ENCODE data around the gene TBC1D16.
"Not testable (repeated sequence)": the region's sequence is repeated elsewhere in the genome, so short reads cannot be mapped to it uniquely, and the experiment has no call there.

The TBC1D16 gene

GRCh38 chr17:79960788-79961522 is 74.7 kb downstream of the TBC1D16 start:
- no peak for FAIRE-seq
- DNase-seq (ENCODE audit: insufficient read length, low spot score) = no peak
- TF ChIP-seq POLR2A (IDR thresholded peaks at IDR 0.05; ENCODE audit: low read depth, low read length) = no peak

DNA sequence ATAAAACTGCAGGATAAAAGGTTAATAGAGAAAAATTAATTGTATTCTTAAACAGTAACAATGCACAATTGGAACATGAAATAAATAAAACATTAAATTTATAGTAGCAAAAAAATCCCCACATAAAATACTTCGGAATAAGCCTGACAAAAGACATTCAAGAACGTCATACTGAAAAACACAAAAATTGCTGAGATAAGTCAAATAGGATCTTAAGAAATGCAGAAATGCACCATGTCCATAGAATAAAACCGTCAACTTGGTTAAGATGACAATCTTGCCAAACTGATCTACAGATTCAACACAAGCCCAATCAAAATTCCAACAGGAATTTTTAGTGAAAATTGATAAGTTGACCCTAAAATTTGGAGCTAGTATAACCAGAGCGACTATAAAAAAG is 76.6 kb downstream of the TBC1D16 start:
- FAIRE-seq (no peak), DNase-seq (ENCODE audit: insufficient read length, low spot score) (no peak)
- TF ChIP-seq POLR2A (IDR thresholded peaks at IDR 0.05; ENCODE audit: low read depth, low read length) = no peak

- no peak for TF ChIP-seq POLR2A (IDR thresholded peaks at IDR 0.05; ENCODE audit: low read depth, low read length)
- FAIRE-seq (no peak), DNase-seq (ENCODE audit: insufficient read length, low spot score) (no peak)
These were observed 78.8 kb downstream of the TBC1D16 start for GRCh38 chr17:79956853-79957252.

GRCh38 chr17:79956441-79956735 is 79.3 kb downstream of the TBC1D16 start:
- DNase-seq (ENCODE audit: insufficient read length, low spot score); FAIRE-seq: not testable (repeated sequence)

DNA sequence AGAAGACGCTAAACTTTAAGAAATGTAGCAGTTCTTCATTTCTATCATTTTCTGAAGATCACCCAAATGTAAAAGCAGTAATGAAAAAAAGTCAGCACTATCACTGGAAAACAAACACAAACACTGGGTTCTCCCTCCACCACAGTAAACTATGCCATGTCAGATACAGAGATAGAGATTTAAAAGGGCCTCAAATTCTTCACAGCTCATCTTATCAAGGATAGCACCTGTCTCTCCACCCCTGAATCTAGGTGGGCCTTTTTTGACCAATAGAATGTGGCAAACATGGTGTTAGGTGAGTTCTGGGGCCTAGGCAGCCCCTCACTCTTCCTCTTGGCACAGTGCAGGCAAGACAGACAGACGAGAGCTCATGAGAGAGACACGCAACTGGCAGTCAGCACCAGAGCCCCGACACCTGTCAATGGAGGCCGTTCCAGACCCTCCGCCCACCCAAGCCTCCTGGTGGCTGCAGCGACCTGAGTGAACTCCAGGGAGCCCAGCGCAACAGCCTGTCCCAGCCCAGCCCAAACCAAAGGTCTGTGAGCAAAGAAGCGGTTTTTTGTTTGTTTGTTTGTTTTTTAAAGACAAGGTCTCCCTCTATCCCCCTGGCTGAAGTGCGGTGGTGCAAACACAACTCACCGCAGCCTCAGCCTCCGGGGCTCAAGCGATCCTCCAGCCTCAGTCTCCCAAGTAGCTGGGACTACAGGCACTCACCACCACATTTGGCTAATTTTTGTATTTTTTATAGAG is 79.8 kb downstream of the TBC1D16 start:
- TF ChIP-seq POLR2A (IDR thresholded peaks at IDR 0.05; ENCODE audit: low read depth, low read length) = no peak
- FAIRE-seq (no peak), DNase-seq (ENCODE audit: insufficient read length, low spot score) (no peak)

DNA sequence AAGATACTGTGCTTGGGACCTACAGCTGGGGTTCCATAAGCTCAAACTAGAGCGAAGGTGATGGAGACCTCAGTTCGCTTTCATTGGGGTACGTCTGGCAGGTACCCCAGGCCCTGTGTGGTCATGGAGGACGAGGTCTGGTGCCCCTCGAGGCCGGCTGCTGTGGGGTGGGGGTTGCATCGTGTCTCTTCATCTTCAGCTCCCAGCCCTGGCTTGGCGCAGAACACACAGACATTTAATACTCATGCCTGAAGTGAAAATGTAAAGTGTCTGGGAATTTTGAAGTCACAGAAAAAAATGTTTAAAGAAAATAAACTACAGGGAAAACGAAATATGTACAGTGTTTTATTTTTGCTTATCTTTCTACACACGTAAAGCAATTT is 80.5 kb downstream of the TBC1D16 start:
- FAIRE-seq = no peak

DNA sequence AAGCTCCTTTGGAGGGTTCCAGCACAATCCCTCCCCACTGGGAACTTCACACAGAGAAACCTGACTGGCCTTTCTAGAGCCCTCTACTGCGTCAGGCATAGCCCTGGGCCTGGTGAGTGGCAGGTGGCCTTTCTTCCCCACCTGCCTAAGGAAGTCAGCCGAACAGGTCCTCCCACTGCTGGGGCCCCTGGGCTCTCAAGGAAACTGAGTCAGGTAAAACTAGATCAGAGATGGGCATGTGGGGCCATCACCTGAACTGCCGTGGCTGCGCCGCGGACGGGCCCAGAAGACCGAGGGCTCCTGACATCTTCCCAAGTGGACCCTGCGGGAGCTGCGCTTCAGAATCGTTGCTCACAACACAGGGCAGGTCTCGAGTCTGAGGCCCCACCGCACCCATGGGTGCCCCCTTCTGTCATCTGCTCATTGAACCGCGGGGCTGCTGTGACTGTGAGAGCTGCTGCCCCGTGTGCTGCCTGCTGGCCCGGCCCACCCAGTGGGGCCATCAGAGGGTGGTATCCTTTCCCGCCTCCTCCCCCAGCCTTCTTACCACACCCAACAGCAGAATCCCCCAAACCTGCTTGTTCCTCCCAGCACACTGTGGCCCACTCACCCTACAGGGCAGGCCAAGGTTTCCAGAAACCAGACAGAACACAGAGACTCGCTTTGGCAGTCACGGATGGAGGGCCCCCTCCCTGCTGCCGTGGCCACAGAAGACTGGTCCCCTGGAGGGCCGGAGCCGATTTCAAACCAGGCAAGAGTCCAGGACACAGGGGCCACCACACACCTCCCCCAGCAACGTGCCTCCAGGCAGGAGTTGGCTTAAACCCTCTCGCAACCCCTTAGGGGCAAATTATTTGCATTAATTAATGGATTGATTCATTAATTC is 81.1 kb downstream of the TBC1D16 start:
- FAIRE-seq (no peak), DNase-seq (ENCODE audit: insufficient read length, low spot score) (no peak)
- TF ChIP-seq POLR2A (IDR thresholded peaks at IDR 0.05; ENCODE audit: low read depth, low read length) = no peak

More for the DNA sequence above, 80.5 kb downstream of the TBC1D16 start:
- no peak for TF ChIP-seq POLR2A (IDR thresholded peaks at IDR 0.05; ENCODE audit: low read depth, low read length)
- no peak for DNase-seq (ENCODE audit: insufficient read length, low spot score)

DNA sequence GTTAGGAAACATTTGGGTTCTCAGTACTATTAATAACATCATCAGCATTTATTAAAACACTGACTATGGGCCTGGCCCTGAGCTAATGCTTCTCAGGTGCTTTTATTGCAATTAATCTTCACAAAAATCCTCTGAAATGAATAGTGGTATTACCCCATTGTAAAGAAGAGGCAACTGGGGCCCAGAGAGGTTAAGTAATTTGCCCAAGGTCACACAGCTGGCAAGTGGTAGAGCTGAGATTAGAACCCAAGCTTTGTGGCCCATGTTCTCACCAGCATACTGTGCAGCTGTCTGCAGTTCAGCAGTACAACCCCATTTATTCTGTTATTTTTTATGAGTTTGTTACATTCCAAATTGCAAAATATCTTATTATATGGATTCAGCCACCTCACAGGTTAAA is 82.3 kb downstream of the TBC1D16 start:
- DNase-seq (ENCODE audit: insufficient read length, low spot score) = no peak
- no peak for FAIRE-seq
- TF ChIP-seq POLR2A (IDR thresholded peaks at IDR 0.05; ENCODE audit: low read depth, low read length) = no peak

DNA sequence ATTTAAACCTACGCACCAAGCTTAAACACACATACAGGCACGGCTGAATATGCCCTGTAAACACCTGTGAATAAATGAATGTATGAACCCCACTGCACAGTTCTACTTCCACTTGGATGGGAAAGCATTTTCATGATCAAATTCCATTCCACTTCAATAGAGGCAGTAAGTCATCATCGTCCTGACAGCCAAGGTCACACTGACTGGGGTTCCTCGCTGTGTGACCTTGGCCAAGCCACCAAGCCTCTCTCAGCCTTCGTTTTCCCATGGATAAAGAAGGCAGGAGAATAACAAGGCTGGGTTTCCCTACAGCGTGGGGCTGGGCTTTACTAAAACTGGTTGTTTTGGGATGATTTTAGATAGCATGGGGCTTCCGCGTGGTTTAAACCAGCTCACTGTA is 82.8 kb downstream of the TBC1D16 start:
- no peak for TF ChIP-seq POLR2A (IDR thresholded peaks at IDR 0.05; ENCODE audit: low read depth, low read length)
- no peak for DNase-seq (ENCODE audit: insufficient read length, low spot score)
- no peak for FAIRE-seq

GRCh38 chr17:79952265-79952877 is 83.3 kb downstream of the TBC1D16 start:
- FAIRE-seq (no peak), DNase-seq (ENCODE audit: insufficient read length, low spot score) (no peak)
- no peak for TF ChIP-seq POLR2A (IDR thresholded peaks at IDR 0.05; ENCODE audit: low read depth, low read length)

GRCh38 chr17:79951361-79952264 is 84.1 kb downstream of the TBC1D16 start:
- no peak for FAIRE-seq
- DNase-seq (ENCODE audit: insufficient read length, low spot score) = no peak
- TF ChIP-seq POLR2A (IDR thresholded peaks at IDR 0.05; ENCODE audit: low read depth, low read length) = no peak

DNA sequence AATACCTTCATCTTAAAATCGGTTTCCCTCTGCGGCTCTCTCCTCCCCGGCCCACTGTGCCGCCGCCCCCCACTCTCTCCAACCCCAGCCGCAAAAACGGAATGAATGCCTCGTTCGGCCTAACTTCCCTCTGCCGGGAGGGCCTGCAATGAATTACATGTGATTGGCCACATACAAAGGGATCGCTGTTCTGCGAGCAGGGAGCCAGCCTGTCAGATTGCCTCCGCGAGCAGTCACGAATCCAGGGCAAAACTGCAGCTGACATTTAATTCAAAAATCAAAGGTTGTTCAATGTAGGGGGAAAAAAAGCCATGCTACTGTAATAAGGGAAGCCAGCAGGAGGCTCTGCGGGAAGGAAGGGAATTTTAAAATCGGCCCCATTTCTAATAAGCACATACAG is 84.9 kb downstream of the TBC1D16 start:
- FAIRE-seq = no peak
- TF ChIP-seq POLR2A (IDR thresholded peaks at IDR 0.05; ENCODE audit: low read depth, low read length) = no peak
- no peak for DNase-seq (ENCODE audit: insufficient read length, low spot score)

DNA sequence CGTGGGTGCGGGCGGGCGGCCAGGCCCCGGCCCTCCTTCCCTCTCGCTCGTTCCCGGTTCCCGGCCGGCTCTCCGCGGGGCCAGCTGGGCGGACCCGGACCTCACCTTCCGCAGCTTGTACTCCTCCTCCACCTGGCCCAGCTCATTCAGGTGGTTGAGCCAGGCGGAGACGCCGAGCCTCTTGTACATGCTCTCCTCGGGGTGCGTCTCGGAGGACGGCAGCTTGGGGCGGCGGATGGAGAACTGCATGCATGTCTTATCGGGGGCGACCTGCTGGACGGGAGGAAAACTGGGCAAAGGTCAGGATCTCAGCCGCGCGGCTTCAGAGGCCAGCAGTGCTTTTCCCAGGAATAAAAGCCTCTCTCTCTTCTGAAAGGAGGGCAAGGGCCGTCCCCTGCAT is 85.4 kb downstream of the TBC1D16 start:
- TF ChIP-seq POLR2A (IDR thresholded peaks at IDR 0.05; ENCODE audit: low read depth, low read length) = no peak
- no peak for FAIRE-seq
- DNase-seq (ENCODE audit: insufficient read length, low spot score) = no peak
